H1 (cell line): ENCODE results near the gene PRKAG3. TPM values are rescaled to one million over a fixed set of nuclear protein-coding genes. Genes with fewer than 3 reads are reported as not detected.

Experiments
- ATF2 ChIP-seq: IDR thresholded peaks from 2 replicates; pipeline ENCODE4 v1.6.1; 2012; ENCODE audit warnings: low read length, inconsistent platforms
- FOSL1 ChIP-seq: IDR thresholded peaks from 2 replicates; pipeline ENCODE4 v1.6.1; 2011; ENCODE audit warnings: mild to moderate bottlenecking, low read depth, low read length, moderate library complexity; ENCODE audit not compliant: insufficient read depth
- RXRA ChIP-seq: IDR thresholded peaks from 2 replicates; pipeline ENCODE4 v1.6.1; 2011; ENCODE audit warnings: low read depth, mild to moderate bottlenecking, low read length, moderate library complexity; ENCODE audit not compliant: insufficient read depth
- SAP30 ChIP-seq: fragments of 300-600 bp; sonication (generic); IDR thresholded peaks from 2 replicates; pipeline ENCODE4 v1.7.1; 2012; ENCODE audit warnings: low read length, moderate library complexity, mild to moderate bottlenecking, inconsistent platforms; ENCODE audit not compliant: insufficient read depth, insufficient replicate concordance
- SIN3A ChIP-seq, 2 experiments: IDR thresholded peaks in 1 of 2; conservative IDR thresholded peaks in 1 of 2; 2 replicates each; pipeline ENCODE4 v1.6.1; 2011 to 2012; ENCODE audit warnings: low read length in 2 of 2, improper control_type of control experiment in 1 of 2, low read depth in 1 of 2, mild to moderate bottlenecking in 1 of 2
- polyA plus RNA-seq, 7 experiments: library from polyadenylated mRNA; depleted of rRNA in 3 of 7; stranded (reverse) in 5 of 7; unstranded in 2 of 7; fragments of >200 nt in 5 of 7; fragments of 200-250 nt in 2 of 7; gene quantifications; 1 replicate in 5 of 7; 2 replicates in 1 of 7; 4 replicates in 1 of 7; pipeline versions ENCODE4 v1.2.1 to v1.2.3, GENCODE V29; 2011 to 2013; ENCODE audit warnings: missing spikeins in 2 of 7, mixed read lengths in 2 of 7
- total RNA-seq: library from RNA; stranded (reverse); fragmentation: NEBNext Ultra II Directional; extraction: Animal tissue kit (Norgen Biotek cat#: 25700); gene quantifications from 2 replicates; pipeline ENCODE4 v1.2.1, GENCODE V29; 2021
- TF ChIP-seq, protein P1 (sequence below): fragments of 300-600 bp; sonication (generic); IDR thresholded peaks from 2 replicates; pipeline ENCODE4 v1.7.1; 2012; ENCODE audit warnings: low read length, moderate library complexity, mild to moderate bottlenecking, inconsistent platforms; ENCODE audit not compliant: insufficient replicate concordance

PRKAG3 gene
- total and polyA plus RNA-seq, 2 of the 8 experiments (the other 6 are each of a cell fraction or from before 2014, with no cell fraction given), result not detected

- TF ChIP-seq, protein P1, sequence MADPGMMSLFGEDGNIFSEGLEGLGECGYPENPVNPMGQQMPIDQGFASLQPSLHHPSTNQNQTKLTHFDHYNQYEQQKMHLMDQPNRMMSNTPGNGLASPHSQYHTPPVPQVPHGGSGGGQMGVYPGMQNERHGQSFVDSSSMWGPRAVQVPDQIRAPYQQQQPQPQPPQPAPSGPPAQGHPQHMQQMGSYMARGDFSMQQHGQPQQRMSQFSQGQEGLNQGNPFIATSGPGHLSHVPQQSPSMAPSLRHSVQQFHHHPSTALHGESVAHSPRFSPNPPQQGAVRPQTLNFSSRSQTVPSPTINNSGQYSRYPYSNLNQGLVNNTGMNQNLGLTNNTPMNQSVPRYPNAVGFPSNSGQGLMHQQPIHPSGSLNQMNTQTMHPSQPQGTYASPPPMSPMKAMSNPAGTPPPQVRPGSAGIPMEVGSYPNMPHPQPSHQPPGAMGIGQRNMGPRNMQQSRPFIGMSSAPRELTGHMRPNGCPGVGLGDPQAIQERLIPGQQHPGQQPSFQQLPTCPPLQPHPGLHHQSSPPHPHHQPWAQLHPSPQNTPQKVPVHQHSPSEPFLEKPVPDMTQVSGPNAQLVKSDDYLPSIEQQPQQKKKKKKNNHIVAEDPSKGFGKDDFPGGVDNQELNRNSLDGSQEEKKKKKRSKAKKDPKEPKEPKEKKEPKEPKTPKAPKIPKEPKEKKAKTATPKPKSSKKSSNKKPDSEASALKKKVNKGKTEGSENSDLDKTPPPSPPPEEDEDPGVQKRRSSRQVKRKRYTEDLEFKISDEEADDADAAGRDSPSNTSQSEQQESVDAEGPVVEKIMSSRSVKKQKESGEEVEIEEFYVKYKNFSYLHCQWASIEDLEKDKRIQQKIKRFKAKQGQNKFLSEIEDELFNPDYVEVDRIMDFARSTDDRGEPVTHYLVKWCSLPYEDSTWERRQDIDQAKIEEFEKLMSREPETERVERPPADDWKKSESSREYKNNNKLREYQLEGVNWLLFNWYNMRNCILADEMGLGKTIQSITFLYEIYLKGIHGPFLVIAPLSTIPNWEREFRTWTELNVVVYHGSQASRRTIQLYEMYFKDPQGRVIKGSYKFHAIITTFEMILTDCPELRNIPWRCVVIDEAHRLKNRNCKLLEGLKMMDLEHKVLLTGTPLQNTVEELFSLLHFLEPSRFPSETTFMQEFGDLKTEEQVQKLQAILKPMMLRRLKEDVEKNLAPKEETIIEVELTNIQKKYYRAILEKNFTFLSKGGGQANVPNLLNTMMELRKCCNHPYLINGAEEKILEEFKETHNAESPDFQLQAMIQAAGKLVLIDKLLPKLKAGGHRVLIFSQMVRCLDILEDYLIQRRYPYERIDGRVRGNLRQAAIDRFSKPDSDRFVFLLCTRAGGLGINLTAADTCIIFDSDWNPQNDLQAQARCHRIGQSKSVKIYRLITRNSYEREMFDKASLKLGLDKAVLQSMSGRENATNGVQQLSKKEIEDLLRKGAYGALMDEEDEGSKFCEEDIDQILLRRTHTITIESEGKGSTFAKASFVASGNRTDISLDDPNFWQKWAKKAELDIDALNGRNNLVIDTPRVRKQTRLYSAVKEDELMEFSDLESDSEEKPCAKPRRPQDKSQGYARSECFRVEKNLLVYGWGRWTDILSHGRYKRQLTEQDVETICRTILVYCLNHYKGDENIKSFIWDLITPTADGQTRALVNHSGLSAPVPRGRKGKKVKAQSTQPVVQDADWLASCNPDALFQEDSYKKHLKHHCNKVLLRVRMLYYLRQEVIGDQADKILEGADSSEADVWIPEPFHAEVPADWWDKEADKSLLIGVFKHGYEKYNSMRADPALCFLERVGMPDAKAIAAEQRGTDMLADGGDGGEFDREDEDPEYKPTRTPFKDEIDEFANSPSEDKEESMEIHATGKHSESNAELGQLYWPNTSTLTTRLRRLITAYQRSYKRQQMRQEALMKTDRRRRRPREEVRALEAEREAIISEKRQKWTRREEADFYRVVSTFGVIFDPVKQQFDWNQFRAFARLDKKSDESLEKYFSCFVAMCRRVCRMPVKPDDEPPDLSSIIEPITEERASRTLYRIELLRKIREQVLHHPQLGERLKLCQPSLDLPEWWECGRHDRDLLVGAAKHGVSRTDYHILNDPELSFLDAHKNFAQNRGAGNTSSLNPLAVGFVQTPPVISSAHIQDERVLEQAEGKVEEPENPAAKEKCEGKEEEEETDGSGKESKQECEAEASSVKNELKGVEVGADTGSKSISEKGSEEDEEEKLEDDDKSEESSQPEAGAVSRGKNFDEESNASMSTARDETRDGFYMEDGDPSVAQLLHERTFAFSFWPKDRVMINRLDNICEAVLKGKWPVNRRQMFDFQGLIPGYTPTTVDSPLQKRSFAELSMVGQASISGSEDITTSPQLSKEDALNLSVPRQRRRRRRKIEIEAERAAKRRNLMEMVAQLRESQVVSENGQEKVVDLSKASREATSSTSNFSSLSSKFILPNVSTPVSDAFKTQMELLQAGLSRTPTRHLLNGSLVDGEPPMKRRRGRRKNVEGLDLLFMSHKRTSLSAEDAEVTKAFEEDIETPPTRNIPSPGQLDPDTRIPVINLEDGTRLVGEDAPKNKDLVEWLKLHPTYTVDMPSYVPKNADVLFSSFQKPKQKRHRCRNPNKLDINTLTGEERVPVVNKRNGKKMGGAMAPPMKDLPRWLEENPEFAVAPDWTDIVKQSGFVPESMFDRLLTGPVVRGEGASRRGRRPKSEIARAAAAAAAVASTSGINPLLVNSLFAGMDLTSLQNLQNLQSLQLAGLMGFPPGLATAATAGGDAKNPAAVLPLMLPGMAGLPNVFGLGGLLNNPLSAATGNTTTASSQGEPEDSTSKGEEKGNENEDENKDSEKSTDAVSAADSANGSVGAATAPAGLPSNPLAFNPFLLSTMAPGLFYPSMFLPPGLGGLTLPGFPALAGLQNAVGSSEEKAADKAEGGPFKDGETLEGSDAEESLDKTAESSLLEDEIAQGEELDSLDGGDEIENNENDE, result no peak
- no peak for TF ChIP-seq RXRA
- no peak for TF ChIP-seq FOSL1
- no peak for TF ChIP-seq ATF2
- no peak for TF ChIP-seq SIN3A (conservative IDR thresholded peaks at IDR 0.05 in 1 of 2, IDR thresholded peaks at IDR 0.05 in 1 of 2; ENCODE audit: low read depth in 1 of 2, low read length in 2 of 2)
- TF ChIP-seq SAP30, result no peak
These were observed 917 bp upstream of the PRKAG3 start (continued) for GRCh38 chr2:218832520-218832919.
